K562 (cell line): ENCODE results near the gene PIGK. TPM values are rescaled to one million over a fixed set of nuclear protein-coding genes. Genes with fewer than 3 reads are reported as not detected.

Experiments
- ATAC-seq: fragments of 200-7000 bp; cut with Tn5 transposase; 3 replicates; pipeline ENCODE4 v1.9.1; 2020; ENCODE audit warnings: moderate library complexity
- BruUV-seq: library from RNA; stranded (reverse); fragments of 400-500 nt; replicated peaks from 2 replicates; lab custom pipeline; 2021; lab: Mats Ljungman, UMichigan
- CTCF ChIA-PET: fragments of 300-600 bp; formaldehyde crosslinking; extraction: SDS; loops from one replicate; lab custom pipeline; 2021; ENCODE audit warnings: low intra/inter-chr PET ratio; lab: Yijun Ruan, JAX
- POLR2A ChIA-PET: fragments of 300-600, 350-650 bp; sonication (Branson Sonifier 250); formaldehyde crosslinking; extraction: SDS; loops from one replicate; lab custom pipeline; 2021; ENCODE audit warnings: antibody characterized with exemption, inconsistent platforms; lab: Yijun Ruan, JAX
- DNase-seq, 4 experiments: peaks; one replicate each; pipeline versions ENCODE4 v3.0.0 to v3.0.0-alpha.2; 2011 to 2018; ENCODE audit warnings: low spot score in 3 of 4, mixed read lengths in 3 of 4; ENCODE audit errors: extremely low read depth in 1 of 4
- FAIRE-seq: peaks from 2 replicates; lab custom pipeline; 2011; peaks lifted over from hg19 to GRCh38; lab: Jason Lieb, UNC
- H2AFZ ChIP-seq: 2 replicates; pipeline ENCODE4 v1.6.0; 2011; ENCODE audit warnings: low read depth, low read length, control low read depth, inconsistent platforms
- H3K27ac ChIP-seq: fragments of 200-600 bp; 3 replicates; pipeline ENCODE4 v1.8.0; 2011; ENCODE audit warnings: low read depth, mild to moderate bottlenecking, control low read depth, inconsistent platforms, low read length, moderate library complexity, mixed read lengths; ENCODE audit errors: extremely low read depth
- H3K27me3 ChIP-seq, 2 experiments: fragments of 300-600 bp in 1 of 2; 2 replicates in 1 of 2; 3 replicates in 1 of 2; pipeline versions ENCODE4 v1.6.0 to v1.8.0; 2011; ENCODE audit warnings: inconsistent platforms in 2 of 2, low read length in 2 of 2, mild to moderate bottlenecking in 1 of 2, mixed read lengths in 1 of 2, moderate library complexity in 1 of 2; ENCODE audit not compliant: control insufficient read depth in 2 of 2, insufficient read depth in 2 of 2
- H3K36me3 ChIP-seq: fragments of 300-600 bp; 3 replicates; pipeline ENCODE4 v1.8.0; 2011; ENCODE audit warnings: mild to moderate bottlenecking, low read length, inconsistent platforms; ENCODE audit not compliant: control insufficient read depth, insufficient read depth
- H3K4me1 ChIP-seq, 2 experiments: fragments of 200-600 bp in 1 of 2; replicated peaks in 1 of 2; 2 replicates in 1 of 2; 3 replicates in 1 of 2; pipeline versions ENCODE4 v1.5.1 to v1.8.0; 2011; ENCODE audit warnings: inconsistent platforms in 2 of 2, low read length in 2 of 2, mild to moderate bottlenecking in 1 of 2, mixed read lengths in 1 of 2, moderate library complexity in 1 of 2; ENCODE audit not compliant: control insufficient read depth in 2 of 2, insufficient read depth in 2 of 2
- H3K4me2 ChIP-seq: 2 replicates; pipeline ENCODE4 v1.6.1; 2011; ENCODE audit warnings: low read length, control low read depth, inconsistent platforms, mixed read lengths; ENCODE audit not compliant: insufficient read depth
- H3K4me3 ChIP-seq: fragments of 200-600 bp; sonication (generic), shearing (Covaris generic); 2 replicates; pipeline ENCODE4 v1.5.1; 2016; ENCODE audit warnings: control low read depth, inconsistent platforms
- H3K79me2 ChIP-seq: fragments of 200-600 bp; 3 replicates; pipeline ENCODE4 v1.8.0; 2011; ENCODE audit warnings: low read length, inconsistent platforms; ENCODE audit not compliant: control insufficient read depth, insufficient read depth
- H3K9ac ChIP-seq, 2 experiments: 2 replicates each; pipeline versions ENCODE4 v1.6.0 to v1.6.1; 2011; ENCODE audit warnings: low read depth in 2 of 2, low read length in 2 of 2, control low read depth in 1 of 2, inconsistent platforms in 1 of 2, mild to moderate bottlenecking in 1 of 2, mixed read lengths in 1 of 2; ENCODE audit not compliant: insufficient read depth in 1 of 2
- H3K9me1 ChIP-seq: one replicate; pipeline ENCODE4 v1.6.0; 2011; ENCODE audit warnings: inconsistent platforms, mild to moderate bottlenecking, low read length, moderate library complexity; ENCODE audit not compliant: control insufficient read depth, insufficient read depth
- H3K9me3 ChIP-seq: replicated peaks from 2 replicates; pipeline ENCODE4 v1.5.1; 2011; ENCODE audit warnings: low read depth, low read length, inconsistent platforms; ENCODE audit not compliant: control insufficient read depth, insufficient read depth
- H4K20me1 ChIP-seq: replicated peaks from 2 replicates; pipeline ENCODE4 v1.6.1; 2011; ENCODE audit warnings: low read length, inconsistent platforms, mixed read lengths; ENCODE audit not compliant: control insufficient read depth, insufficient read depth
- CEBPZ ChIP-seq: fragments of 150-350 bp; IDR thresholded peaks from 2 replicates; pipeline ENCODE4 v1.6.1; 2014; ENCODE audit warnings: low read depth, mild to moderate bottlenecking, low read length, borderline replicate concordance
- ETV1 ChIP-seq: fragments of 450-650 bp; conservative IDR thresholded peaks from 2 replicates; pipeline ENCODE4 v1.6.1; 2016; ENCODE audit warnings: missing genetic modification characterization, control low read depth, low read depth, missing compliant biosample characterization
- EZH2 ChIP-seq: IDR thresholded peaks from 2 replicates; pipeline ENCODE4 v1.6.1; 2012; ENCODE audit warnings: low read depth, mild to moderate bottlenecking, inconsistent platforms, low read length, borderline replicate concordance
- HNRNPUL1 ChIP-seq: fragments of 200-400 bp; formaldehyde crosslinking; IDR thresholded peaks from 2 replicates; pipeline ENCODE4 v1.6.1; 2017; ENCODE audit warnings: low read length
- PHB ChIP-seq: fragments of 250-450 bp; sonication (Bioruptor Pico); IDR thresholded peaks from 2 replicates; pipeline ENCODE4 v1.5.0; 2021
- SMC3 ChIP-seq: conservative IDR thresholded peaks from 2 replicates; pipeline ENCODE4 v1.6.1; 2011; ENCODE audit warnings: low read depth, low read length, improper control_type of control experiment; ENCODE audit not compliant: insufficient read depth
- ZNF324 ChIP-seq: fragments of 250-450 bp; sonication (Bioruptor Pico); IDR thresholded peaks from 2 replicates; pipeline ENCODE4 v1.4.0; 2020; ENCODE audit warnings: mild to moderate bottlenecking
- WGBS: fragments of 100-300 bp; shearing (Covaris generic); methylation state at CpG from one replicate; pipeline ENCODE4 v1.1.6; 2016; ENCODE audit warnings: low coverage, mixed read lengths; ENCODE audit not compliant: insufficient coverage; ENCODE audit errors: missing lambda C conversion rate; 5-methylcytosine and 5-hydroxymethylcytosine counted together
- in situ Hi-C: fragments of 300-500 bp; cut with MboI; formaldehyde crosslinking; loops from 4 replicates; pipeline ENCODE4 v1.15.0; 2018; ENCODE audit warnings: inconsistent platforms, mixed read lengths
- intact Hi-C: fragments of 100-400 bp; cut with micrococcal nuclease; formaldehyde crosslinking; loops from 2 replicates; pipeline ENCODE4 v1.14.2; 2022
- polyA plus RNA-seq, 8 experiments: library from polyadenylated mRNA; depleted of rRNA in 4 of 8; stranded (reverse) in 5 of 8; unstranded in 3 of 8; fragments of >200 nt; fragmentation: Nextera tagmentation in 2 of 8; fragmentation: Illumina TruSeq in 1 of 8; extraction: Ambion mirVana in 2 of 8; extraction: Trizol in 1 of 8; gene quantifications; 2 replicates each; pipeline versions ENCODE4 v1.2.1 to v1.2.3, GENCODE V29; 2011 to 2014; ENCODE audit warnings: inconsistent platforms in 1 of 8, missing spikeins in 1 of 8
- total RNA-seq, 7 experiments: library from RNA; depleted of rRNA in 6 of 7; stranded (reverse); fragments of >200 nt in 6 of 7; fragmentation: Illumina TruSeq in 2 of 7; extraction: Trizol in 2 of 7; gene quantifications; 2 replicates each; pipeline versions ENCODE4 v1.2.1 to v1.2.3, GENCODE V29; 2011 to 2021; ENCODE audit warnings: low replicate concordance in 1 of 7
- TF ChIP-seq, protein P1 (sequence below): fragments of 200-800 bp; sonication (Bioruptor generic); IDR thresholded peaks from 2 replicates; pipeline ENCODE4 v1.6.1; 2017; ENCODE audit warnings: missing genetic modification characterization, missing compliant biosample characterization

PIGK gene
- total and polyA plus RNA-seq, 9 of the 15 experiments (the other 6 are each of a cell fraction or from before 2014, with no cell fraction given) = 15.7 to 59.5 (median 29.9) TPM

DNA sequence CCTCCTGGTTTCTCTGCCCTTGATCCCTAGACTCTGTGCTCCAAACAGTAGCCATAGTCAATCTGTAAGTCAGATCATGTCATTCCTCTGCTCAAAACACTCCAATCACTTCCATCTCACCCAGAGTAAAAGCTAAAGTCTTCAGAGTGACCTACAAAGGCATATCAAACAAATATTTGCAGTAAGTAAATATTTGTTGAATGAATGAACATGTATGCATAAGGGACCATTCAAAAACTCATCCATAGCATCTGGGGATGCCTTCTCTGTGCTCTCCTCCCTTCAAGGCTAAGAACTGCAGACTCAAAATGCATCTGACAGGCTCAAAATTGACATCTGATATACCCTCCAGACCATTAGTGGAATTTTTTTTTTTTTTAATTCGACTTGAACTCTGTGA is 44.5 kb upstream of the PIGK start:
- H3K9me1 ChIP-seq = no peaks in the 10 kb centered on the region
- H3K27ac ChIP-seq = no peak overlapping the region
- ATAC-seq = no peak
- in situ Hi-C loops = no loop called here
- no peak overlapping the region for H3K4me3 ChIP-seq
- no TSS peak for BruUV-seq
- POLR2A ChIA-PET = no interaction called here
- no peaks in the 10 kb centered on the region for H3K4me1 ChIP-seq
- no peak overlapping the region for H3K4me2 ChIP-seq
- TF ChIP-seq PHB (CRISPR knock-in tag) = no peak
- TF ChIP-seq, protein P1, sequence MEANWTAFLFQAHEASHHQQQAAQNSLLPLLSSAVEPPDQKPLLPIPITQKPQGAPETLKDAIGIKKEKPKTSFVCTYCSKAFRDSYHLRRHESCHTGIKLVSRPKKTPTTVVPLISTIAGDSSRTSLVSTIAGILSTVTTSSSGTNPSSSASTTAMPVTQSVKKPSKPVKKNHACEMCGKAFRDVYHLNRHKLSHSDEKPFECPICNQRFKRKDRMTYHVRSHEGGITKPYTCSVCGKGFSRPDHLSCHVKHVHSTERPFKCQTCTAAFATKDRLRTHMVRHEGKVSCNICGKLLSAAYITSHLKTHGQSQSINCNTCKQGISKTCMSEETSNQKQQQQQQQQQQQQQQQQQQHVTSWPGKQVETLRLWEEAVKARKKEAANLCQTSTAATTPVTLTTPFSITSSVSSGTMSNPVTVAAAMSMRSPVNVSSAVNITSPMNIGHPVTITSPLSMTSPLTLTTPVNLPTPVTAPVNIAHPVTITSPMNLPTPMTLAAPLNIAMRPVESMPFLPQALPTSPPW (CRISPR knock-in tag) = no peak
- TF ChIP-seq HNRNPUL1 = no peak
- TF ChIP-seq ZNF324 (CRISPR knock-in tag) = no peak
- no peak for TF ChIP-seq ETV1 (tag)
- TF ChIP-seq EZH2 = no peak
- no peak for TF ChIP-seq SMC3
- no peak for TF ChIP-seq CEBPZ
- no peak overlapping the region for H2AFZ ChIP-seq
- 8% methylated on average over 1 of the region's 1 CpG for WGBS
- no peaks in the 10 kb centered on the region for H3K9me3 ChIP-seq
- intact Hi-C loops = no loop called here
- no peak overlapping the region for H3K9ac ChIP-seq
- no peaks in the 10 kb centered on the region for H3K36me3 ChIP-seq
- no peaks in the 10 kb centered on the region for H3K79me2 ChIP-seq
- H3K27me3 ChIP-seq = no peaks in the 10 kb centered on the region
- no peak for FAIRE-seq
- CTCF ChIA-PET = no interaction called here
- no peaks in the 10 kb centered on the region for H4K20me1 ChIP-seq
- DNase-seq = no peak
